Amygdala (tissue), 56 donors: ENCODE results near the gene WFDC13.
"Not testable (repeated sequence)": the region's sequence is repeated elsewhere in the genome, so short reads cannot be mapped to it uniquely, and the experiment has no call there.

ENCODE experiments used
- DNase-seq, 56 donors: peaks; one replicate each; lab custom pipeline; 2025; lab: John Stamatoyannopoulos, UW

The WFDC13 gene, protein sequence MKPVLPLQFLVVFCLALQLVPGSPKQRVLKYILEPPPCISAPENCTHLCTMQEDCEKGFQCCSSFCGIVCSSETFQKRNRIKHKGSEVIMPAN

DNA sequence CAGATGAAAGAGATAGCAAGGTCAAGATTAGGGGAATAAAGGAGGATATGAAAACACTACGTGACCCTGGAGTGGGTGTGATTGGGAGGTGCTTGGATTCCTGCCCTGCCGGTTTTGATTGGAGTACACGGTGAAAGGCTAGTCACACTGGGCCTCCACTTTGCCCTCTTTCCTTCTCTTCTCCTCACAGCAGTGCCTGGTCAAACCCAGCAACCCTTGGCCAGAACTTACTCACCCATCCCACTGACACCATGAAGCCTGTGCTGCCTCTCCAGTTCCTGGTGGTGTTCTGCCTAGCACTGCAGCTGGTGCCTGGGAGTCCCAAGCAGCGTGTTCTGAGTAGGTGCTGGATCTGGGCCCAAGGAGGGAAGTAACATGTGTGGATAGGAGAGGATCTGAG, at the start of gene WFDC13:
TSS of gene WFDC13 (plus strand) at position 166 of the 400 bp plus-strand sequence. CDS start at position 252, 86 bp downstream.
- no peak for DNase-seq

- DNase-seq: not testable (repeated sequence)
Measured at GRCh38 chr20:45657038-45657437, 44.8 kb upstream of the WFDC13 start.

DNA sequence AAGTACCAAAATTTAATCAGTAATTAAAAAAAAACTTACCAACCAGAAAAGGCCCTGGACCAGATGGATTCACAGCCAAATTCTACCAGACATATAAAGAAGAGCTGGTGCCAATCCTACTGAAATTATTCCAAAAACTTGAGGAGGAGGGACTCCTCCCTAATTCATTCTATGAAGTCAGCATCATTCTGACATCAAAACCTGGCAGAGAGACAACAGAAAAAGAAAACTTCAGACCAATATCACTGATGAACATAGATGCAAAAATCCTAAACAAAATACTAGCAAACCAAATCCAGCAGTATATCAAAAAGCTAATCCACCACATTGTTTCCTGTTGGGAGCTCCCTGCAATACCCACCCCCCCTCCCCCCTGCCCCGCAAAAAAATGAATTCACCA, 31.7 kb upstream of the WFDC13 start, which contains the start of gene WFDC11:
TSS of gene WFDC11 (minus strand) at position 101 of the 400 bp plus-strand sequence. CDS start 19,639 bp downstream, outside the sequence.
- DNase-seq: no peak

DNA sequence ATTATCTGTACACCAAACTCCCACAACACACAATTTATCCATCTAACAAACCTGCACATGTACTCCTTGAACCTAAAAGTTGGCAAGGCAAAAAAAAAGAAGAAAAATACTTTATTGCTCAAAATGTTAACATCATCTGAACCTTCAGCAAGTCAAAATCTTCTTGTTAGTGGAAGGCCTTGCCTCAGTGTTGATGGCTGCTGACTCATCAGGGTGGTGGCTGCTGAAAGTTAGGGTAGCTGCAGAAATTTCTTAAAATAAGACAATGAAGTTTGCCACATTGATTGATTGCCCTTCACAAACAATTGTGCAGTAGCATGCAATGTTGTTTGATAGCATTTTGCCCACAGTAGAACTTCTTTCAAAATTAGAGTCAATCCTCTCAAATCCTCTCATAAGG, 29.1 kb upstream of the WFDC13 start:
- DNase-seq: no peak

DNA sequence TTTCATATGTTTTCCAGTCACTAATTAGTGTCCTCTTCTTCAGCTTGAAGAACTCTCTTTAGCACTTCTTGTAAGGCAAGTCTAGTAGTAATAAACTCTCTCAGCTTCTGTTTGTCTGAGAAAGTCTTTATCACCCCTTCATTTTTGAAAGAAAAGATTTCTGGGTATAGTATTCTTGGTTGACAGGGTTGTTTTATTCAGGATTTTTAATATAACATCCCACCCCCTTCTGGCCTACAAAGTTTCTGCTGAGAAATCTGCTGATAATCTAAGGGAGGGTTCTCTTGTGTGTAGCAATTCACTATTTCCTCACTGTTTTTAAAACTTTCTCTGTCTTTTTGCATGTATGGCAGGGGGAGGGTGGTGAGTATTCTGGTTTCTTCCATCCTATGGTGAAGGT, 22.2 kb upstream of the WFDC13 start:
- DNase-seq: no peak

GRCh38 chr20:45685896-45686295, 15.9 kb upstream of the WFDC13 start:
- DNase-seq: no peak

- DNase-seq: not testable (repeated sequence)
Measured at GRCh38 chr20:45693346-45693745, 8.5 kb upstream of the WFDC13 start.

DNA sequence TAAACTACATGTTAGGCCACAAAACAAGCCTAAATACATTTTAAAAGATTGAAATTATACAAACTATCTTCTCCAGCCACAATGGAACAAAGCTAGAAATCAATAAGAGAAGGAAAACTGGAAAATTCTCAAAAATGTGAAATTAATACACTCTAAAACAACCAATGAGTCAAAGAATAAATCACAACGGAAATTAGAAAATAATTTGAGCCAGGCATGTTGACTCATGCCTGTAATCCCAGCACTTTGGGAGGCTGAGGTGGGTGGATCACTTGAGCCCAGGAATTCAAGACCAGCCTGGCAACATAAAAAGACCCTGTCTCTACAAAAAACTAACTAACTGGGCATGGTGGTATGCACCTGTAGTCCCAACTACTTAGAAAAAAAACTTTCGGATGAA, 6.3 kb upstream of the WFDC13 start:
- DNase-seq: no peak

GRCh38 chr20:45701104-45701503, 734 bp upstream of the WFDC13 start:
- no peak for DNase-seq

DNA sequence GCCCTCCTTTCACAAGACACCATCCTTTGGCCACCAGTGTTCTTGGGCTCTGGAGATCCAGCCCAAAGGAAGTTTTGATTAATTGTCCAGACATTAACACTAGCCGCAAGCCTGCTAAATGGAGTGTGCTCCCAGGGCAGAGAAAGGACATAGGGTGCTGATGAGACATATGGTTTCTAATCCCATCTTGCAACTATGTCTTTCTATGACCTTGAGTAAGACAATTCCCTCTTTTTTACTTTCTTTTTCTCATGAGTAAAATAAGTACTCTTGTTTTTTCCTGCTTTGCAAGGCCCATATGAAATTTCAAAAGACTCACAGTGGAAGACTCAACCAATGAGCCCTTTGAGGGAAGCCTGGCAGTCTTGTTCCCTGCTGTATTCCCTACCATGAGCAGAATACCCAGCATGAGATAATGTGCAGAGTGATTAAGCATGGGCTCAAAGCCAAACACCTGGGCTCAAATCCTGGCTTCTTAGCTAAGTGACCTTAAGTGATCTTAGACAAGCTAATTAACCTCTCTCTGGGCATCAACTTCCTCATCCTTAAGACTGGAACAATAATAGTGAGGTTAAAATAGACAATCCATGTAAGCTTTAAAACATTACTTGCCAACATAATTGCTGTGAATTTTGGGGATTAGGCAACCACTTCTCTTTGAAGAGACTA, 3.3 kb downstream of the WFDC13 start, which contains the start of gene WFDC10B:
TSS of gene WFDC10B (minus strand) at position 51 of the 669 bp plus-strand sequence. CDS start 19,027 bp downstream, outside the sequence.
- no peak for DNase-seq

GRCh38 chr20:45716141-45716688, 14.4 kb downstream of the WFDC13 start:
- not testable (repeated sequence) for DNase-seq

DNA sequence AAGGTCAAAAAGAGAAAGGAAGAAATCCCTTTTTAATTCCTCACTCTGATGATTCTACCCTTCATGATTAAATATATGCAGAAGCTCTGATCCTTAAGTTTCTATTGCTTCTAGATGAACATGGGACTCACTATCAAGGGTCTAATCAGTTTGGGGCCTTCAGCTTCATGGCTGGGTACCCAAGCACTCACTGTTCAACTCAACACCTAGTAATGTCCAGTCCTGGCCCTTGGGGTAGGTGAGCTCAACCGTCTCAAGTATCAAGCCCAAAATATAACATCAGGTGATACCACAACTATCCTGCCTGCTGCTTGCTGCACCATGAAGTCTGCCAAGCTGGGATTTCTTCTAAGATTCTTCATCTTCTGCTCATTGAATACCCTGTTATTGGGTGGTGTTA, 20.2 kb downstream of the WFDC13 start, which contains the start of gene SPINT4:
TSS of gene SPINT4 (plus strand) at position 301 of the 400 bp plus-strand sequence. CDS start at position 322, 21 bp downstream.
- no peak for DNase-seq

GRCh38 chr20:45725134-45725533, 23.3 kb downstream of the WFDC13 start:
- DNase-seq: no peak

GRCh38 chr20:45727044-45727443, 25.2 kb downstream of the WFDC13 start:
- DNase-seq: no peak

DNA sequence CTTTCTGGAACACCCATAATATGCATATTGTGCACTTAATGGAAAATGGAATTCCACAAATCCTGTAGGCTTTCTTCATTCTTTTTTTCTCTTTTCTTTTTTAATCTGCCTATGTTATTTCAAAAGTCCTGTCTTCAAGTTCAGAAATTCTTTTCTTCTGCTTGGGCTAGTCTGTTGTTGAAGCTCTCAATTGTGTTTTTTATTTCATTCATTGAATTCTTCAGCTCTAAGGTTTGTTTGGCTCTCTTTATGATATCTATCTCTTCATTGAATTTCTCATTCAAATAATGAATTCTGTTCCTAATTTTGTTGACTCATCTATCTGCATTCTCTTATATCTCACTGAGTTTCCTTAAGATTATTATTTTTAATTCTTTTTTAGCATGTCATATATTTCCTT, 30.4 kb downstream of the WFDC13 start:
- DNase-seq: no peak

GRCh38 chr20:45735552-45735951, 33.7 kb downstream of the WFDC13 start:
- no peak for DNase-seq

DNA sequence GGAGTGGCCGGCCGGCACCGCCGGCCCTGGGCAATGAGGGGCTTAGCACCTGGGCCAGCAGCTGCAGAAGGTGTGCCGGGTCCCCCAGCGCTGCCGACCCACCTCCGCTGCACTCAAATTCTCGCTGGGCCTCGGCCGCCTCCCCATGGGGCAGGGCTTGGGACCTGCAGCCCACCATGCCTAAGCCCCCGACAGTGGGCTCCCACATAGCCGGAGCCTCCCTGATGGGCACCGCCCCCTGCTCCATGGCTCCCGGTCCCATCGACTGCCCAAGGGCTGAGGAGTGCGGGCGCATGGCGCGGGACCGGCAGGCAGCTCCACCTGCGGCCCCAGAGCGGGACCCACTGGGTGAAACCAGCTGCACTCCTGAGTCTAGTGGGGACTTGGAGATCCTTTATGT, 34.1 kb downstream of the WFDC13 start:
- no peak for DNase-seq

GRCh38 chr20:45742596-45742995, 40.8 kb downstream of the WFDC13 start:
- DNase-seq: no peak

GRCh38 chr20:45745015-45745414, 43.2 kb downstream of the WFDC13 start:
- no peak for DNase-seq

- no peak for DNase-seq
Measured at GRCh38 chr20:45751721-45752120, 49.9 kb downstream of the WFDC13 start.

- DNase-seq: no peak
Measured at GRCh38 chr20:45752746-45753145, 50.9 kb downstream of the WFDC13 start.

GRCh38 chr20:45758096-45758495, 56.3 kb downstream of the WFDC13 start:
- no peak for DNase-seq
